K562 (cell line): Measurements from ENCODE around the gene ZFP57. TPM values are rescaled to one million over a fixed set of nuclear protein-coding genes. Genes with fewer than 3 reads are reported as not detected.

ENCODE experiments used
- CBX3 ChIP-seq, 2 experiments: IDR thresholded peaks; 1 replicate in 1 of 2; 2 replicates in 1 of 2; pipeline ENCODE4 v1.6.1; 2012; ENCODE audit warnings: inconsistent platforms in 2 of 2, low read length in 2 of 2, borderline replicate concordance in 1 of 2, control low read depth in 1 of 2
- CXXC5 ChIP-seq: fragments of 250-450 bp; sonication (Bioruptor Pico); IDR thresholded peaks from 2 replicates; pipeline ENCODE4 v1.8.0; 2022; ENCODE audit warnings: inconsistent platforms, mild to moderate bottlenecking, moderate library complexity
- DMBX1 ChIP-seq: fragments of 250-450 bp; sonication (Bioruptor Pico); IDR thresholded peaks from 2 replicates; pipeline ENCODE4 v1.8.0; 2022; ENCODE audit warnings: inconsistent platforms, mild to moderate bottlenecking, moderate library complexity, borderline replicate concordance
- FIP1L1 ChIP-seq: fragments of 200-400 bp; formaldehyde crosslinking; IDR thresholded peaks from 2 replicates; pipeline ENCODE4 v1.6.1; 2018; ENCODE audit warnings: mild to moderate bottlenecking, low read depth, low read length; ENCODE audit not compliant: poor library complexity, severe bottlenecking
- FOXK1 ChIP-seq: sonication (generic); formaldehyde crosslinking; IDR thresholded peaks from 2 replicates; pipeline ENCODE4 v1.8.0; 2022; ENCODE audit warnings: missing genetic modification reagents, mild to moderate bottlenecking, borderline replicate concordance
- FOXP4 ChIP-seq: sonication (generic); formaldehyde crosslinking; IDR thresholded peaks from 2 replicates; pipeline ENCODE4 v1.8.0; 2022; ENCODE audit warnings: mild to moderate bottlenecking, missing genetic modification reagents, borderline replicate concordance
- GTF2A2 ChIP-seq: IDR thresholded peaks from 2 replicates; pipeline ENCODE4 v1.6.1; 2016; ENCODE audit warnings: mild to moderate bottlenecking, missing genetic modification characterization, missing compliant biosample characterization
- KDM5B ChIP-seq: fragments of 200-600 bp; sonication (generic); IDR thresholded peaks from 2 replicates; pipeline ENCODE4 v1.6.1; 2012; ENCODE audit warnings: low read depth, mild to moderate bottlenecking, moderate library complexity, low read length, control low read depth, inconsistent platforms; ENCODE audit not compliant: insufficient replicate concordance
- POLR3G ChIP-seq: IDR thresholded peaks from 2 replicates; pipeline ENCODE4 v1.6.1; 2011; ENCODE audit not compliant: insufficient read length, insufficient replicate concordance; ENCODE audit errors: extremely low read depth
- PPARD ChIP-seq: fragments of 250-450 bp; sonication (Bioruptor Pico); IDR thresholded peaks from 2 replicates; pipeline ENCODE4 v1.8.0; 2022; ENCODE audit warnings: inconsistent platforms, mild to moderate bottlenecking, moderate library complexity
- TBL1XR1 ChIP-seq, 2 experiments: IDR thresholded peaks; 2 replicates each; pipeline ENCODE4 v1.6.1; 2012; ENCODE audit warnings: improper control_type of control experiment in 2 of 2, low read length in 2 of 2, mild to moderate bottlenecking in 1 of 2
- TGIF2 ChIP-seq: sonication (generic); formaldehyde crosslinking; IDR thresholded peaks from 2 replicates; pipeline ENCODE4 v1.8.1; 2022; ENCODE audit warnings: mild to moderate bottlenecking, missing genetic modification reagents, moderate library complexity
- WHSC1 ChIP-seq: IDR thresholded peaks from one replicate; pipeline ENCODE4 v1.6.1; 2012; ENCODE audit warnings: low read length, control low read depth, inconsistent platforms
- ZBTB40 ChIP-seq, 2 experiments: fragments of 450-650 bp in 1 of 2; sonication (generic) in 1 of 2; formaldehyde crosslinking in 1 of 2; IDR thresholded peaks; 2 replicates each; pipeline versions ENCODE4 v1.7.1 to v1.9.0; 2016 to 2022; ENCODE audit warnings: inconsistent platforms in 1 of 2, mild to moderate bottlenecking in 1 of 2, missing genetic modification reagents in 1 of 2
- ZNF124 ChIP-seq: sonication (generic); formaldehyde crosslinking; IDR thresholded peaks from 2 replicates; pipeline ENCODE4 v1.8.1; 2022; ENCODE audit warnings: missing genetic modification reagents
- ZNF133 ChIP-seq: fragments of 250-450 bp; sonication (Bioruptor Pico); IDR thresholded peaks from 2 replicates; pipeline ENCODE4 v1.4.0; 2020; ENCODE audit warnings: mild to moderate bottlenecking
- polyA plus RNA-seq, 8 experiments: library from polyadenylated mRNA; depleted of rRNA in 4 of 8; stranded (reverse) in 5 of 8; unstranded in 3 of 8; fragments of >200 nt; fragmentation: Nextera tagmentation in 2 of 8; fragmentation: Illumina TruSeq in 1 of 8; extraction: Ambion mirVana in 2 of 8; extraction: Trizol in 1 of 8; gene quantifications; 2 replicates each; pipeline versions ENCODE4 v1.2.1 to v1.2.3, GENCODE V29; 2011 to 2014; ENCODE audit warnings: inconsistent platforms in 1 of 8, missing spikeins in 1 of 8
- total RNA-seq, 7 experiments: library from RNA; depleted of rRNA in 6 of 7; stranded (reverse); fragments of >200 nt in 6 of 7; fragmentation: Illumina TruSeq in 2 of 7; extraction: Trizol in 2 of 7; gene quantifications; 2 replicates each; pipeline versions ENCODE4 v1.2.1 to v1.2.3, GENCODE V29; 2011 to 2021; ENCODE audit warnings: low replicate concordance in 1 of 7

The ZFP57 gene
- total and polyA plus RNA-seq, 9 of the 15 experiments (the other 6 are each of a cell fraction or from before 2014, with no cell fraction given): 0.04 to 0.28 (median 0.13) TPM

GRCh38 chr6:29631860-29632731 lies 48.9 kb downstream of the ZFP57 start (continued):
- TF ChIP-seq KDM5B (peak; percentile 58), ZBTB40 (IDR thresholded peaks at IDR 0.05) (peak; percentile 43; the same call in 1 of the 2 replicates), ZBTB40 (CRISPR knock-in tag; IDR thresholded peaks at IDR 0.05) (no peak), GTF2A2 (tag) (no peak), FOXP4 (CRISPR knock-in tag) (no peak), FOXK1 (CRISPR knock-in tag) (no peak), ZNF124 (no peak), PPARD (no peak), TBL1XR1 (IDR thresholded peaks at IDR 0.05; ENCODE audit: low read length in 2 of 2) (no peak), CBX3 (IDR thresholded peaks at IDR 0.05; ENCODE audit: borderline replicate concordance in 1 of 2, low read length in 2 of 2) (no peak), ZNF133 (CRISPR knock-in tag) (no peak), WHSC1 (no peak), TGIF2 (CRISPR knock-in tag) (no peak), CXXC5 (0 out of 2 replicates have a peak, but pooled peaks have one; percentile 19), DMBX1 (no peak), FIP1L1 (peak; percentile 47), POLR3G (no peak)
